HG03457 (cell line): Measurements from ENCODE around the gene ADGRF3.
"Not testable (repeated sequence)": the region's sequence is repeated elsewhere in the genome, so short reads cannot be mapped to it uniquely, and the experiment has no call there.

Experiments
- ATAC-seq: cut with Tn5 transposase; IDR thresholded peaks from one replicate; pipeline ENCODE4 v1.9.1; 2021; ENCODE audit warnings: moderate number of reproducible peaks; ENCODE audit not compliant: unreplicated experiment

Gene ADGRF3

DNA sequence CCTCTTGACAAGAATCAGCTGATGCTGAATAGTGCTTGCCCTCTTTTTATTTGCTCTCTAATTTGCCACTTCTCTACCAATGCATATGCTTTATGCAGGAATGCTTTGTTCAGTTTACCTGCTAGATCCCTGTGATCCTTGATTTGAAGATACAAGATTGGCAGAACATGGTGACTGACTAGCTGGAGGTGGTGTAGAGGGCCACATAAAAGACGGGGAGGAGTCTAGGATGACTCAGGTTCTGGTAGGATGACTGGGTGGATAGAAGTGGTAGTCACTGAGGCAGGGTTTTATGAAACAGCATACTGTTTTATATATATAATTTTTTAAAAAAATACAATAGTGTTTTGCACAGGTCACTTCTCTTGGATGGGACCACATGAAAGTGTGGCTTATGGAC lies 6.3 kb upstream of the ADGRF3 start:
- ATAC-seq = no peak

DNA sequence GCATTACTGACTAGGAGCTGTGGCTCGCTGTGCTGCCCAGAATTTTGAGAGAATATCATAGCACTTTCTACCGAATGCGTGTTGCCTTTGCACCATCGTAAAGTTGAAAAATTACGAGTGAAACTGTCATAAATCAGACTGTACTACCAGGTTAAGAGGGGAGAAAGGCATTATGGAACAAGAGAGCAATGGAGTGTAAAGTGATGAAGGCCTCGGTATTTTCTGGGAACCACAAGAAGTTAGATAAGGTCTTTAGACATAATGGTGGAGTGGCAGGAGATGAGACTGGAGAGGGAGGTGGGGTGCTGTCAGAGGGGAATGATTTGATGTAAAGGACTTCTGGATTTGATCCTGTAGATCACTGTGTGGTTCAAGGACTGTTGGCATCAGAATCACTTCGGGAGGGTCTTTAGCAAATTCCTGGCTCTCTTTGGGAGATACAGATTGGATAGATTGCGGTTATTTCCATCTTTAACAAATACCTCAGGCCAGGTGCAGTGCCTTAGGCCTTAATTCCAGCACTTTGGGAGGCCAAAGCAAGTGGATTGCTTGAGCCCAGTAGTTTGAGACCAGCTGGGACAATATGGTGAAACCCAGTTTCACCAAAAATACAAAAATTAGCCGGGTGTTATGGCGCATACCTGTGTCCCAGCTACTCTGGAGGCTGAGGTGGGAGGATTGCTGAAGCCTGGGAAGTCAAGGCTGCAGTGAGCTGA lies 4.9 kb upstream of the ADGRF3 start:
- ATAC-seq = no peak

DNA sequence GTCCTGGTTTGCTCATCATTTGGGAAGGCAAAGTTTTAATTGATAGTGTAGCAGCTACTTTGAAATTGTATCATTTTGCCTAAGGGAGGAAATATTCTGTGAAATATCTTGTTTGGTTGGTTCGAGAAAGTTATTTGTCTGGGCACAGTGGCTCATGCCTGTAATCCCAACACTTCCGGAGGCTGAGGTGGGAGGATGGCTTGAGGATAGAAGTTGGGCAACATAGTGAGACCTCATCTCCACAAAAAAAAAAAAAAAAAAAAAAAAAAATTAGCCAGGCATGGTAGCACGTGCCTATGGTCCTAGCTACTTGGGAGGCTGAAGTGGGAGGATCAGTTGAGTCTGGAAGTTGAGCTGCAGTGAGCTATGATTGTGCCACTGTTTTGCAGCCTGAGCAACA lies 3.1 kb upstream of the ADGRF3 start:
- no peak for ATAC-seq

DNA sequence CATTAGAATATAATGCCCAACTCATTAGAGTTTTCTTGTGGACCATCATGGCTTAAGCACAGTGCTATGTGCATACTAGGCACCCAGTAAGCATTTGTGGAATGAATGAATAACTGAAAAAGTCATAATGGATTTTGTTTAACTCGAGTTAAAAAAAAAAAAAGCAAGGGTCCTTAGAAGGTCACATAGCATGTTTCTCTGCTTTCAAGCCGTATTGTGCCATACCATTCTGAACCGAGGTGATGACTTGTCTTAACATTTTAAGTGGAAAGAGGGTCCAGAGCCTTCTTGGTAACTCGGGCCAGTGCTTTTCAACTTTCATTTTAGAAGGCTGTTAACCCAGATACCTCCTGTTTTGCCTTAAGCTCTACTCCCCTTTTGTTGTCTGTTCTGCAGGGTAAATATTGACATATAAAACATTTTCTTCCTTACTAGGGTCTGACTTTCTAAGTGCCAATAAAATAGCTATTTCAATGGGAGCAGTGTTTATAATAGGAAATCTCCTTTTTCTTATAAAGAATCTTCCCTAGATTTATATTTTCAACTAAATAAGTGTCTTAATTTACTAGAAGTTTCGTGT lies 787 bp upstream of the ADGRF3 start:
- no peak for ATAC-seq

DNA sequence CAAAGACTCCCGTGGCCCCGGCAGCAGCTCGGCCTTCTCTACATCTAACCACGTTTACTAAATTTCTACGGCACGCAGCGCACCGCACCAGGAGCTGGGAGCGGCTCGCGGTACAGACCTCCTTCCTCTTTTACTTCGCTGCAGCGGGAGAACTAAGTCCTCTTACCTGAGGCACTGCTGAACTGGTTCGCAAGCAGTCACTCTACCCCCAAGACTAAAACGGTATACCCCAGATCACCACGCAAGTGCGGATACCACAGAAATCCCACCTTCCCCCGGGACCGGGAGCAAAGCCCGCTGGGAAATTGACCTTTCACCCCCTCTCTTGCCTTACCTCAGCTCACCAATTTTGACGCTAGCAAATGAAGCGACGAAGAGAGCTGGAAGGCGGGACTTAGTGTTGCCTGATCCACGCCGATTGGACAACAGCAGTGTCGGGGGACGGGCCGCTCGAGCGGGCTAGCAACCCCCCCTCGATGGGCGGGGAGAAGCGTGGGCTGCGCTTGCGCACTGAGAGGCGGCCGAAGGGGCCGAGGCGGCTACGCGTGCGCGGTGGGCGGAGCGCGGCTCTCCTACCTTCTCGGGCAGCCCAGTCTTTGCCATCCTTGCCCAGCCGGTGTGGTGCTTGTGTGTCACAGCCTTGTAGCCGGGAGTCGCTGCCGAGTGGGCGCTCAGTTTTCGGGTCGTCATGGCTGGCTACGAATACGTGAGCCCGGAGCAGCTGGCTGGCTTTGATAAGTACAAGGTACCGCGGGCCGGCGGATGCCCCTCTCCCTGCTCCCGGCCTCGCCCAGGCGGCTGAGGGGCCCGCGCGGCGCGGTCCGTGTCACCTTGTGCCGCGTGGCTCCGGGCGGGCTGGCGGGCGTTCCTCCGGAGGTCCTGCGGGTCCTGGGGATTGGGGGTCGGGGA lies 790 bp downstream of the ADGRF3 start, which contains the start of gene SELENOI:
TSS of gene SELENOI (plus strand) at position 599 of the 909 bp plus-strand sequence. CDS start at position 689, 90 bp downstream.
- peak; percentile 88 for ATAC-seq

DNA sequence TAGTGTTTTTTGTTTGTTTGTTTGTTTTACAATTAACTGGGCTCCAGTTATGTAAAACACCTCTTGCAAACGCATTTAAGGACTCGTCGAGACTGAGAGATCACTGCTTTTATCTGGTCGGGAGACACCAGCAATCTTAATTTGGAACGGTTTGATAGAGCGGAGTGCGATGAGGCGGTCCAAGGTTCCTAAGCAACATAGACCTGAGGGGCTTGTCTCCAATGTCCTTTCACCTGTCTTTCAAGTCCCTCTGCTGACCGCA lies 1.4 kb downstream of the ADGRF3 start:
- ATAC-seq = no peak

DNA sequence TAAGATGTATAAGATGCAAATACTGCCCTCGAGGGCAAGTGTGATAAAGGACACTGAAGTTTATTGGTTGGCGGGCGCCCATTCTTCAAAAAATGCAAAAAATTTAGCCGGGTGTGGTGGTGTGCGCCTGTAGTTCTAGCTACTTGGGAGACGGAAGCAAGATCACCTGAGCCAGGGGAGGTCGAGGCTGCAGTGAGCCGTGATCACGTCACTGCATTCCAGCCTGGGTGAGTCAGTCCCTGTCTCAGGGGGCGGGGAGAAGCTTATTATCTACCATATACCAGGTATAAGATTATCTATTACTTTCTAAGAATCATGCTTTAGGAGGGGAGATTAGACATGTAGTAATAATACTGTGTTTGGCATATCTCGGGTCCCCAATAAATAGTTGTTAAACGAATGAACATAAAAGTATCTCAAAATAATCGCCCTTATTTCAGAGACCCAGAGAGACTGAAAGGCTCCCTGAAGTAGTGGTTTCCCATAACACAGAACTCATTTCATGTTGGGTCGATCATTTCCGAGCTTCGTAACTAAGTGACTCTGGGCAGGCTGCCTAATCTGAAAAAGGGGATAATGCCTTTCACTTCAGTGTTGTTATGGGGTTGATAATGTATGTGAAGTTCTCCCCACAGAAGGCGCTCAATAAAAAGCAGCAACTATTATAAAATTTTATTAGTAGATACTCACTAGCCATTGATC lies 1.9 kb downstream of the ADGRF3 start:
- no peak for ATAC-seq

DNA sequence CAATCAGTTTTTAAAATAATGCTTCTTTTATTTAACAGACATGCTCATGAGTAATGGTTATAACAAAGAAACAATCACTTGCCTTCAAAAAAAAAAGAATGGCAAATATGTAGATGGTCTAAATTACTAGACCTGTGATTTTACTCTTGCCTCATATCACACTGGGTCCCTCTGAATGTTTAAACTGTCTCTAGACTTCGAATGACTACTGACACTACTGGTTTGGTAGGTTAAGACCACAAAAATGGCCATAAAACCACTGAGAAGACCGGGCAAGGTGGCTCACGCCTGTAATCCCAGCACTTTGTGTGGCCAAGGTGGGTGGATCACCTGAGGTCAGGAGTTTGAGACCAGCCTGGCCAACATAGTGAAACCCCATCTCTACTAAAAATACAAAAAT lies 5.8 kb downstream of the ADGRF3 start:
- no peak for ATAC-seq

DNA sequence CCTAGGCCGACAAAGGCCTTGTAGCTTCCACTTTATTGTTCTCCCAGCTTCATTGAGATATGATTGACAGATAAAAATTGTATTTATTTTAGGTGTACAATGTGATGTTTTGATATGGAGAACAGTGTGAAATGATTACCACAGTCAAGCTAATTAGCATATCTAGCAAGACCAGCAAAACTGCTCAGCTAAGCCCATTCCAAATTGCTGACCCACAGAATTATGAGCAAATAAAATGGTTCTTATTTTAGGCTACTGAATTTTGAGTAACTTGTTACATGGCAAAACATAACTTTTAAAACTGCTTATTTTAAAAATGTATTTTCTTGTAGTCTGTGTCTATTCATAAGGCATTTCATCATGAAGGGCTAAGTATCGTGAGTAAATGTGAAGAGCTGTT lies 9.3 kb downstream of the ADGRF3 start:
- ATAC-seq = no peak

DNA sequence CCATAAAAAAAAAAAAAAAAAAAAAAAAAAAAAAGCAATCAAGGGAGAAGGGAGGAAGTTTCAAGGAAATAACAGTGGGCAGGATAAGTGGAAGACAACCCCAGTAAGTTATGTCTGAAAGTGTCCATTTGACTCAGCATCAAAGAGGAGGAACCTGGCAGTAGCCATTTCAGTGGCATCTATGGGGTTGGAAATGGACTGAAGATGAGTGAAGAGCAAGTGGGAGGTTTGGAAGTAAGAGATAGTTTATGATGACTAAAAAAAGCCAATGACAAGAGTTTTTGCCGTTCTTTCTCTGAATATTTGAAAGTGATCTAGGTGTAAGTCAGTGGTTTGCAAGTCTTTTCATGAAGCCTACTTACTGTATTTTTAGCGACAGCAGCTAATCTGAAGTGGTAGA lies 9.9 kb downstream of the ADGRF3 start:
- no peak for ATAC-seq

DNA sequence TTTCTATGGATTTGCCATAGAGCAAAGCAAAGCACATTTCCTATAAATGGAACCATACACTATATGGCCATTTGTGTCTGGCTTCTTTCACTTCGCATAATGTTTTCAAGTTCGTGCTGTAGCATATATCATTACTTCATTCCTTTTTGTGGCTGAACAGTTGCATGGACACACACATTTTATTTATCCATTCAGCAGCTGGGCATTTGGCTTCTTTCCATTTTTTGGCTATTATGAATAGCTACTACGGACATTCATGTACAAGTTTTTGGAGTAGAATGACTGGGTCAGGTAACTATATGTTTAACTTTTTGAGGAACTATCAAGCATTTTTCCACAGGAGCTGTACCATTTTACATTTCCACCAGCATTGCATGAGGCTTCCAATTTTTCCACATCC lies 11.4 kb downstream of the ADGRF3 start:
- ATAC-seq = no peak

DNA sequence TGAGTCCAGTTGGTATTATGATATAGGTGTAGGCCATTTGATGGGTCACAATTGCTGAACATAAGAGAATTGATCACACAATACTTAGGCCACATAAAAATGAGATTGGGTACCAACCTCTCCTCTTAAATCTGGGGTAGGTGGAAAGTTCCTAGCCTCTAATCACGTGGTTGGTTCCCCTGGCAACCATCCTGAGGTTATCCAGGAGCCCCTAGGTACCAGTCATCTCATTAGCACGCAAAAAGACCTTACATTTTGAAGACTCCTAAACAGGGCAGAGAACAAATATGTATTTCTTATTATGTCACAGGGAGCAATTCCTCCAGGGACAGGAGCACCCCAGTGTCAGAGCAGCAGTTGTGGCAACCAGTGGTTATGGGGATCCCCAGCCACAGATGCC lies 13.3 kb downstream of the ADGRF3 start:
- ATAC-seq = no peak

DNA sequence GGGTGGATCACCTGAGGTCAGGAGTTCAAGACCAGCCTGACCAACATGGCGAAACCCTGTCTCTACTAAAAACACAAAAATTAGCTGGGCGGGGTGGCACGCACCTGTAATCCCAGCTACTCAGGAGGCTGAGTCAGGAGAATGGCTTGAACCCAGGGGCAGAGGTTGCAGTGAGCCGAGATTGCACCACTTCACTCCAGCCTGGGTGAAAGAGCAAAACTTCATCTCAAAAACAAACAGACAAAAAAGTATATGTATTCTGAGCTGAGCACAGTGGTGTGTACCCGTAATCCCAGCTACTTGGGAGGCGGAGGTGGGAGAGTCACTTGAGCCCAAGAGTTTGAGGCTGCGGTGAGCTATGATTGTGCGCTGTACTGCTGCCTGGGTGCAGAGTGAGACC lies 15.3 kb downstream of the ADGRF3 start:
- ATAC-seq = not testable (repeated sequence)

DNA sequence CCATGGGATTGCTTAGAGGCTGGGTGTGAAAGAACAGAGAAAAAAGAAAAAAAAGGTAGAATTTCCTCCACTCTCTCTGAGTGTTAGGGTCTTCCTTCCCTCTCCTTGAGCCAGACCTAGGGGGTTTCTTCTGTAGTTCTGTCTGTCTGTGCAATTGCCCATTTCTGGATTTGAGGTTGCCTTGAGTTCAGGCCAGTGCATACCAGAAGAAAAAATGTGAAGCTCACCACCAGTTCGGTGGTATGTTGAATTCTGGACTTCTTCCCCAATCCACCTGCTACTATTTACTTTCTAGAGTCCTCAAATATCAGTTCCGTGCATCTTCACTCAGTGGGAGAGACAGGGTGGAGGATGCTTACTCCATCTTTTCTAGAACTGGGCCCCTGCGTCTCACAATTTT lies 16.0 kb downstream of the ADGRF3 start:
- no peak for ATAC-seq

DNA sequence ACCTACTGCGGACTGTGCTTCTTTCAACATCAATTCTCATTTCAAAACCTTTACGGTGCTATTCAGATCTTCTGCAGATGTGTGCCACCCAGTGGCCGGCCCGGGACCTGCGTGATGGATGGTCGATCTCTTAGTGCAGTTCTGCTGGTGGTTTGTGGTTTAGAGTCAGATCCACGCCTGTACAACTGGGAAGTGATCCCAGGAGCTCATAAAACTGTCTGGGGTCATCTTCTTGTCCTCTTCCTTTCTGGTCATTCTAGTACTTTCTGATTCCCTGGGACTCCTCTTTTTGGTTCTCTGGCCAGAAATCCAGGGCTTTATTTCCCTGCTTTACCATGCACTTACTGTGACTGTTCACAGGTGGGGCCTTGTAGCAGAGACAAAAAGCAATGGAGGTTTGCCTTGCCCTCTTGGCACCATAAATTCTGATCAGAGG lies 16.5 kb downstream of the ADGRF3 start:
- ATAC-seq = no peak

DNA sequence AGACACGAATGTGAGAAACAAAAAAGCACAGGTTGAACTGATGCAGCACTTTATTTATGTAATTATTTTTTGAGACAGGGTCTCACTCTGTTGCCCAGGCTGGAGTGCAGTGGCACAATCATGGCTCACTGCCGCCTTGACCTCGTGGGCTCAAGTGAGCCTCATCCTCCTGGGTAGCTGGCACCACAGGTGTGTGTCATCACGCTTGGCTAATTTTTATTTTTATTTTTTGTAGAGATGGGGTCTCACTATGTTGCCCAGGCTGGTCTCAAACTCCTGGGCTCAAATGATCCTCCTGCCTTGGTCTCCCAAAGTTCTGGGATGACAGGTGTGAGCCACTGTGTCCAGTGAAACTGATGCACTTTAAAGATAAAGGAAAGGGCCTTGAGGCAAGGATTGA lies 17.5 kb downstream of the ADGRF3 start:
- ATAC-seq = not testable (repeated sequence)

DNA sequence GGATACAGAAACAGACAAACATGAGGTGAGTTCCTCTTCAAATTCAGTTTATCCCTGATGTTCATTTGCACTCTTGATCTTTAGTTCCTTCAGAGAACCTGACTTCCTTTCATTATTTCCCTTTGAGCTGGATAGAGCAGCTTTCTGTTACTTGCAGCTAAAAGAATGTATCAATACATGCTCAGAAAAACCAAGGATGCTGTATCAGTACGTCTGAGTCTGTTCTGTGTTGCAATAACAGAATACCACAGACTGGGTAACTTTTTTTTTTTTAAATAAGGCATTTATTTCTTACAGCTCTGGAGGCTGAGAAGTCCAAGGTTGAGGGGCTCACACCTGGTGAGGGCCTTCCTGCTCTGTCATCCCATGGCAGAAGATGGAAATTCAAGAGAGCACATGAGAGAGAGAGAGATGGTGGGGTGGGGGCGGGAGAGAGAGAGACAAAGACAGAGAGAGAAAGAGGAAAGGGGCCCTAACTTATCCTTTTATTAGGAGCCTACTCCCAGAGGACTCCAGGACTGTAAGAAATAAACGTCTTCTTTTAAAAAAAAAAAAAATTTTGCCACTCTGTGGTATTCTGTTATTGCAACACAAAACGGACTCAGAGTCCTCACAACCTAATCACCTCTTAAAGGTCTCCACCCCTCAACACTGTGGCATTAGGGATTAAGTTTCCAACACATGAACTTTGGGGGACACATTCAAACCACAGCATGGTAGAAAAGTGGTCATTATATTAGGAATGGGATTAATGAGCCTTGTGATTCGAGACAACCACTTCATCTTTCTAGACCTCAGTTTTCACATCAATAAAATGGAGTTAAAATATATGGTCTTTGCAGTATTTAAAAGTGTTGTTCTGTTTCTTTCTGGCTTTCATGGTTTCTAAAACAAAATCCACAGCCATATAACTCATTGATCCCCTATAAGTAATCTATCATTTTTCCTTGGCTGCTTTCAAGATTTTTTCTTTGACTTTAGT lies 19.0 kb downstream of the ADGRF3 start:
- ATAC-seq = no peak

DNA sequence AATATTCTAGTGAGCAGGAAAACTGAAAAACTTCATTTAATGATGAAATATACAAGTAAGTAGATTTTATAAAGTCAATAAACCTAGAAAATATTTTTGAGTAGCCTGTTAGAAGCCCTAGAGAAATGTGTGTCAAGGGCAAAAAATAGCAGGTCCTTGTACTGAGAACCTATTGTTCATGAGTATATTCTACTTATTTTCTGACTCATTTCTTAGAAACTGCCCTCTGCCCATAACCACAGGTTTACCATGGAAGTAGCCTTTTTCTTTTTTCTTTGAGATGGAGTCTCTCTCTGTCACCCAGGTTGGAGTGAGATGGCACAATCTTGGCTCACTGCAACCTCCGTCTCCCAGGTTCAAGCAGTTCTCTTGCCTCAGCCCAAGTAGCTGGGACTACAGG lies 20.1 kb downstream of the ADGRF3 start:
- no peak for ATAC-seq

DNA sequence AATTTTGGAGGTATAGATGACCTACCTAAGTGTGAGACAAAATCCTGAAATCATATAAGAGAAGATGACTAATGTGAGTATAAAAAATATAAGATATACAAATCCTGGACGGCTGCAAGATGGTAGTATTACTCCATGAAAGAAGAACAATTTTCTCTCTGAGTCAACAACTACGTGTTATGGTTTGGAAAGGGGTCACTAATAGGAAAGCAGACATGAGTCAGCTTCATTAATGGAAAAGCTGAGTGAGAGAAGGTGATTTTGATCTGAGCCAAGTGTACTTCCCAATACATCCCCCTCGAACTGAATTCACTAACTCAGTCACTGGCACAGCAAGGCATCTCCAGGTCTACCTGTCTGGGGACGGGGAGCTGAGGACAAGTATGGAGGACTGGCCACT lies 20.7 kb downstream of the ADGRF3 start:
- ATAC-seq = no peak

DNA sequence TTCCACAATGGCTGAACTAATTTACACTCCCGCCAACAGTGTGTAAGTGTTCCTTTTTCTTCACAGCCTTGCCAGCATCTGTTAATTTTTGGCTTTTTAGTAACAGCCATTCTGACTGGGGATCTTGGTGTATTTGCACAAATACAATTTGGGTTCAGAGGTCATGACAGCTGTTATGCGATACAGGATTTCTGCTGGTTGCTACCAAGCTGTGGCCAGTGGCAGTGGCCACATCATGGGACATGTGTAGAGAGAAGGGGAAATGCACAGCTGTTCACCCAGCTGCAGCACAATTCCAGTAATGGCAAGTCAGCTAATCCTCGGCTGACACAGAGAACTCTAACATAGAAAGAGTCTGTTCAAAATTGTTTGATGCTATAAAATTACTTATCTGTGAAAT lies 21.7 kb downstream of the ADGRF3 start:
- no peak for ATAC-seq
